ENCODE measurements around the gene VPS9D1.
"Not testable (repeated sequence)": the region's sequence is repeated elsewhere in the genome, so short reads cannot be mapped to it uniquely, and the experiment has no call there.

- TF ChIP-seq, protein P1, sequence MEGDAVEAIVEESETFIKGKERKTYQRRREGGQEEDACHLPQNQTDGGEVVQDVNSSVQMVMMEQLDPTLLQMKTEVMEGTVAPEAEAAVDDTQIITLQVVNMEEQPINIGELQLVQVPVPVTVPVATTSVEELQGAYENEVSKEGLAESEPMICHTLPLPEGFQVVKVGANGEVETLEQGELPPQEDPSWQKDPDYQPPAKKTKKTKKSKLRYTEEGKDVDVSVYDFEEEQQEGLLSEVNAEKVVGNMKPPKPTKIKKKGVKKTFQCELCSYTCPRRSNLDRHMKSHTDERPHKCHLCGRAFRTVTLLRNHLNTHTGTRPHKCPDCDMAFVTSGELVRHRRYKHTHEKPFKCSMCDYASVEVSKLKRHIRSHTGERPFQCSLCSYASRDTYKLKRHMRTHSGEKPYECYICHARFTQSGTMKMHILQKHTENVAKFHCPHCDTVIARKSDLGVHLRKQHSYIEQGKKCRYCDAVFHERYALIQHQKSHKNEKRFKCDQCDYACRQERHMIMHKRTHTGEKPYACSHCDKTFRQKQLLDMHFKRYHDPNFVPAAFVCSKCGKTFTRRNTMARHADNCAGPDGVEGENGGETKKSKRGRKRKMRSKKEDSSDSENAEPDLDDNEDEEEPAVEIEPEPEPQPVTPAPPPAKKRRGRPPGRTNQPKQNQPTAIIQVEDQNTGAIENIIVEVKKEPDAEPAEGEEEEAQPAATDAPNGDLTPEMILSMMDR (IDR thresholded peaks at IDR 0.05), result not testable (repeated sequence)
- TF ChIP-seq POLR2A (IDR thresholded peaks at IDR 0.05), result not testable (repeated sequence)
Observed at GRCh38 chr16:89671565-89671964, 49.1 kb downstream of the VPS9D1 start.

Data from tibial nerve (tissue), 3 donors.